H1 (cell line): Measurements from ENCODE around the gene KPNA4. TPM values are rescaled to one million over a fixed set of nuclear protein-coding genes. Genes with fewer than 3 reads are reported as not detected.

Experiments
- CTCF ChIA-PET: fragments of 300-600 bp; sonication (Branson Sonifier 250); formaldehyde crosslinking; loops from one replicate; lab custom pipeline; 2021; ENCODE audit not compliant: partially characterized antibody; lab: Charles Lee
- POLR2A ChIA-PET: fragments of 300-600 bp; sonication (Branson Sonifier 250); formaldehyde crosslinking; loops from one replicate; lab custom pipeline; 2021; ENCODE audit warnings: inconsistent platforms; ENCODE audit not compliant: partially characterized antibody; lab: Charles Lee
- DNase-seq, 2 experiments: peaks; one replicate each; pipeline versions ENCODE4 v3.0.0 to v3.0.0-alpha.2; 2010 to 2022; ENCODE audit warnings: low spot score in 2 of 2, low read depth in 1 of 2, mixed read lengths in 1 of 2
- FAIRE-seq: peaks from 2 replicates; lab custom pipeline; 2011; peaks lifted over from hg19 to GRCh38; lab: Jason Lieb, UNC
- H2AFZ ChIP-seq: 2 replicates; pipeline ENCODE4 v1.8.1; 2012; ENCODE audit warnings: low read length, inconsistent platforms
- H2AK5ac ChIP-seq: 2 replicates; pipeline ENCODE4 v1.6.1; 2013; ENCODE audit warnings: low read depth, low read length
- H2BK120ac ChIP-seq: replicated peaks from 2 replicates; pipeline ENCODE3; 2013; ENCODE audit warnings: low read depth, low read length, inconsistent platforms
- H2BK12ac ChIP-seq: 2 replicates; pipeline ENCODE4 v1.6.1; 2013; ENCODE audit warnings: low read depth, low read length
- H2BK15ac ChIP-seq: 2 replicates; pipeline ENCODE4 v1.6.1; 2013; ENCODE audit warnings: low read length
- H2BK20ac ChIP-seq: 2 replicates; pipeline ENCODE4 v1.6.1; 2013; ENCODE audit warnings: low read length
- H2BK5ac ChIP-seq: 2 replicates; pipeline ENCODE4 v1.6.1; 2013; ENCODE audit warnings: low read depth, low read length
- H3K14ac ChIP-seq: 2 replicates; pipeline ENCODE4 v1.6.1; 2013; ENCODE audit warnings: inconsistent platforms; ENCODE audit not compliant: insufficient read length
- H3K18ac ChIP-seq: 2 replicates; pipeline ENCODE4 v1.6.1; 2013; ENCODE audit warnings: low read length; ENCODE audit errors: extremely low read depth
- H3K23ac ChIP-seq: 2 replicates; pipeline ENCODE4 v1.6.1; 2013; ENCODE audit warnings: inconsistent platforms; ENCODE audit not compliant: insufficient read length
- H3K23me2 ChIP-seq: 2 replicates; pipeline ENCODE4 v1.6.1; 2013; ENCODE audit warnings: low read depth, low read length
- H3K27ac ChIP-seq: 2 replicates; pipeline ENCODE4 v1.6.1; 2011; ENCODE audit warnings: low read depth, low read length, inconsistent platforms
- H3K27me3 ChIP-seq, 4 experiments: replicated peaks in 1 of 4; 1 replicate in 1 of 4; 2 replicates in 3 of 4; pipeline versions ENCODE4 v1.6.1 to v1.8.1; 2011 to 2013; ENCODE audit warnings: low read length in 3 of 4, mild to moderate bottlenecking in 3 of 4, inconsistent platforms in 2 of 4, mixed read lengths in 2 of 4, moderate library complexity in 1 of 4; ENCODE audit not compliant: control insufficient read depth in 3 of 4, insufficient read depth in 3 of 4; ENCODE audit errors: extremely low read depth in 1 of 4
- H3K36me3 ChIP-seq, 4 experiments: 2 replicates each; pipeline versions ENCODE4 v1.6.1 to v1.8.1; 2011 to 2013; ENCODE audit warnings: mild to moderate bottlenecking in 4 of 4, low read length in 3 of 4, moderate library complexity in 2 of 4, control low read depth in 1 of 4, inconsistent platforms in 1 of 4; ENCODE audit not compliant: insufficient read depth in 4 of 4, control insufficient read depth in 2 of 4
- H3K4ac ChIP-seq: replicated peaks from 2 replicates; pipeline ENCODE3; 2013; ENCODE audit warnings: low read length, low read depth, mixed read lengths, inconsistent platforms; ENCODE audit not compliant: insufficient read length
- H3K4me1 ChIP-seq, 4 experiments: replicated peaks in 1 of 4; 1 replicate in 1 of 4; 2 replicates in 3 of 4; pipeline versions ENCODE4 v1.6.1 to v1.8.1; 2011 to 2013; ENCODE audit warnings: low read length in 3 of 4, inconsistent platforms in 2 of 4, mixed read lengths in 1 of 4; ENCODE audit not compliant: insufficient read depth in 4 of 4, control insufficient read depth in 3 of 4
- H3K4me2 ChIP-seq, 2 experiments: 2 replicates each; pipeline versions ENCODE4 v1.6.1 to v1.8.1; 2011 to 2013; ENCODE audit warnings: low read depth in 2 of 2, low read length in 2 of 2, control low read depth in 1 of 2, inconsistent platforms in 1 of 2, mild to moderate bottlenecking in 1 of 2; ENCODE audit not compliant: insufficient read depth in 1 of 2
- H3K4me3 ChIP-seq, 4 experiments: fragments of 200-600, 300-600 bp in 1 of 4; sonication (generic), shearing (Covaris generic), sonication (Bioruptor Twin) in 1 of 4; 2 replicates each; pipeline versions ENCODE4 v1.5.1 to v1.8.1; 2011 to 2016; ENCODE audit warnings: low read length in 4 of 4, low read depth in 3 of 4, control low read depth in 2 of 4, inconsistent platforms in 2 of 4, mild to moderate bottlenecking in 2 of 4, mixed read lengths in 1 of 4, moderate library complexity in 1 of 4; ENCODE audit not compliant: insufficient read depth in 2 of 4; ENCODE audit errors: extremely low read depth in 1 of 4
- H3K56ac ChIP-seq: replicated peaks from 2 replicates; pipeline ENCODE3; 2013; ENCODE audit warnings: low read depth, mild to moderate bottlenecking, mixed read lengths, low read length, inconsistent platforms; ENCODE audit not compliant: insufficient read length
- H3K79me1 ChIP-seq: 2 replicates; pipeline ENCODE4 v1.6.1; 2013; ENCODE audit warnings: low read depth, low read length, control low read depth
- H3K79me2 ChIP-seq, 2 experiments: 2 replicates each; pipeline versions ENCODE4 v1.6.1 to v1.8.1; 2012 to 2013; ENCODE audit warnings: low read length in 2 of 2, mild to moderate bottlenecking in 2 of 2, inconsistent platforms in 1 of 2; ENCODE audit not compliant: insufficient read depth in 2 of 2, control insufficient read depth in 1 of 2
- H3K9ac ChIP-seq, 4 experiments: replicated peaks in 1 of 4; 1 replicate in 1 of 4; 2 replicates in 3 of 4; pipeline versions ENCODE4 v1.6.1 to v1.8.1; 2011 to 2013; ENCODE audit warnings: low read depth in 3 of 4, low read length in 3 of 4, control low read depth in 2 of 4, mild to moderate bottlenecking in 2 of 4, moderate library complexity in 2 of 4, inconsistent platforms in 1 of 4; ENCODE audit errors: extremely low read depth in 1 of 4
- H3K9me3 ChIP-seq, 2 experiments: 2 replicates each; pipeline versions ENCODE4 v1.6.1 to v1.8.1; 2012 to 2013; ENCODE audit warnings: mild to moderate bottlenecking in 2 of 2, moderate library complexity in 2 of 2, control low read depth in 1 of 2, inconsistent platforms in 1 of 2, low read depth in 1 of 2, low read length in 1 of 2, mixed read lengths in 1 of 2; ENCODE audit not compliant: insufficient read depth in 2 of 2
- H4K20me1 ChIP-seq, 2 experiments: replicated peaks in 1 of 2; 2 replicates each; pipeline versions ENCODE3 to v1.8.1; 2011 to 2013; ENCODE audit warnings: inconsistent platforms in 2 of 2, low read length in 2 of 2, mild to moderate bottlenecking in 1 of 2; ENCODE audit not compliant: insufficient read depth in 2 of 2, control insufficient read depth in 1 of 2
- H4K5ac ChIP-seq: 2 replicates; pipeline ENCODE4 v1.6.1; 2013; ENCODE audit warnings: low read length, low read depth, mixed read lengths, inconsistent platforms; ENCODE audit not compliant: insufficient read length
- H4K8ac ChIP-seq: 2 replicates; pipeline ENCODE4 v1.8.0; 2013; ENCODE audit warnings: mild to moderate bottlenecking, moderate library complexity, low read length, inconsistent platforms; ENCODE audit not compliant: insufficient read depth; ENCODE audit errors: extremely low read depth
- H4K91ac ChIP-seq: replicated peaks from 2 replicates; pipeline ENCODE3; 2013; ENCODE audit warnings: low read length, mixed read lengths, inconsistent platforms; ENCODE audit not compliant: insufficient read length
- POLR2AphosphoS5 ChIP-seq: IDR thresholded peaks from 2 replicates; pipeline ENCODE4 v1.6.1; 2011; ENCODE audit warnings: low read depth, low read length
- RAD21 ChIP-seq, 2 experiments: IDR thresholded peaks in 1 of 2; conservative IDR thresholded peaks in 1 of 2; 2 replicates each; pipeline ENCODE4 v1.6.1; 2011; ENCODE audit warnings: low read depth in 2 of 2, low read length in 2 of 2, improper control_type of control experiment in 1 of 2, inconsistent platforms in 1 of 2, mild to moderate bottlenecking in 1 of 2, moderate library complexity in 1 of 2
- WGBS, 2 experiments: shearing (Covaris generic) in 1 of 2; methylation state at CpG; one replicate each; pipeline versions ENCODE4 v1.1.6 to v1.1.7; 2013 to 2015; ENCODE audit warnings: low lambda C conversion rate in 2 of 2, mixed read lengths in 2 of 2, inconsistent platforms in 1 of 2, low coverage in 1 of 2, missing lambda C conversion rate in 1 of 2; ENCODE audit not compliant: insufficient replicate concordance in 2 of 2, insufficient coverage in 1 of 2, insufficient read length in 1 of 2; ENCODE audit errors: extremely low coverage in 1 of 2, missing lambda C conversion rate in 1 of 2; 5-methylcytosine and 5-hydroxymethylcytosine counted together
- polyA plus RNA-seq, 7 experiments: library from polyadenylated mRNA; depleted of rRNA in 3 of 7; stranded (reverse) in 5 of 7; unstranded in 2 of 7; fragments of >200 nt in 5 of 7; fragments of 200-250 nt in 2 of 7; gene quantifications; 1 replicate in 5 of 7; 2 replicates in 1 of 7; 4 replicates in 1 of 7; pipeline versions ENCODE4 v1.2.1 to v1.2.3, GENCODE V29; 2011 to 2013; ENCODE audit warnings: missing spikeins in 2 of 7, mixed read lengths in 2 of 7
- total RNA-seq: library from RNA; stranded (reverse); fragmentation: NEBNext Ultra II Directional; extraction: Animal tissue kit (Norgen Biotek cat#: 25700); gene quantifications from 2 replicates; pipeline ENCODE4 v1.2.1, GENCODE V29; 2021

Gene KPNA4
- total and polyA plus RNA-seq, 2 of the 8 experiments (the other 6 are each of a cell fraction or from before 2014, with no cell fraction given), result 13.2 to 81.9 TPM

DNA sequence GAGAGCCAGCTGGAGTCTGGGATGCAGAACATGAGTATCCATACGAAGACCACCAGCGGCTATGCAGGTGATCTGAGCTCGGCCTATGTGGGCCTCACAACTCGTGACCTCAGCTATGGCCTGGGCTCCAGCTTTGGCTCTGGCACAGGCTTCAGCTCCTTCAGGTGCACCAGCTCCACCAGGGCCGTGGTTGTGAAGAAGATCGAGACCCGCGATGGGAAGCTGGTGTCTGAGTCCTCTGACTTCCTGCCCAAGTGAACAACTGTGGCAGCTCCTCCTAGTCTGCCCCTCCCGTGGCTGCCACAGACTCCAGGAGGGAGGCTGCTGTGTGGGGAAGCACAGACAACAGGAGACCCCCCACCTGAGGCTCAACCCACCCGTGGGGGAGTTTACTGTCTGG lies 3.6 kb upstream of the KPNA4 start:
- ChIA-PET POLR2A (interaction anchor here (1.0 kb wide), 1 partner anchor 14 kb away, joined by 3 read pairs; no protein-coding TSS in a partner anchor), CTCF (interaction anchor here (0.6 to 1.4 kb wide), 4 partner anchors 8 to 503 kb away, joined by 3 to 5 read pairs (median 4); no protein-coding TSS in a partner anchor)
- peaks cover 0 to 5% (median under 1%) of the 10 kb centered on the region in 4 experiments; a peak in 1 of 8 replicates for H3K36me3 ChIP-seq
- no peak overlapping the region for H3K4ac ChIP-seq
- no peak overlapping the region for H2BK15ac ChIP-seq
- no peak overlapping the region for H3K4me2 ChIP-seq
- H3K9ac ChIP-seq, result no peak overlapping the region
- no peak overlapping the region for H3K23ac ChIP-seq
- no peak overlapping the region for H3K56ac ChIP-seq
- FAIRE-seq (no peak), DNase-seq (no peak)
- H4K8ac ChIP-seq, result no peak overlapping the region
- no peak overlapping the region for H4K5ac ChIP-seq
- no peak overlapping the region for H3K14ac ChIP-seq
- TF ChIP-seq RAD21 (IDR thresholded peaks at IDR 0.05 in 1 of 2, conservative IDR thresholded peaks at IDR 0.05 in 1 of 2; ENCODE audit: low read depth in 2 of 2, low read length in 2 of 2), result no peak
- TF ChIP-seq POLR2AphosphoS5, result no peak
- 94% methylated on average over 9 of the region's 10 CpGs; no CpG with 5 or more reads in 1 of the 2 experiments for WGBS, 2 experiments
- no peak overlapping the region for H2BK12ac ChIP-seq
- H2AFZ ChIP-seq, result no peak overlapping the region
- no peaks in the 10 kb centered on the region; a peak in 3 of 7 replicates for H3K4me1 ChIP-seq
- no peaks in the 10 kb centered on the region for H3K27me3 ChIP-seq
- no peak overlapping the region for H2BK120ac ChIP-seq
- H3K9me3 ChIP-seq, result peaks cover 7 to 11% of the 10 kb centered on the region in 2 experiments; a peak in 2 of 4 replicates
- H2BK20ac ChIP-seq, result no peak overlapping the region
- peaks cover 2% of the 10 kb centered on the region in 2 experiments for H4K20me1 ChIP-seq
- H2AK5ac ChIP-seq, result no peak overlapping the region
- peaks cover 4 to 10% of the 10 kb centered on the region in 2 experiments for H3K79me2 ChIP-seq
- H3K27ac ChIP-seq, result no peak overlapping the region
- H3K23me2 ChIP-seq, result peaks cover 8% of the 10 kb centered on the region; the same call in 1 of the 2 replicates
- H3K4me3 ChIP-seq, result no peak overlapping the region
- no peak overlapping the region for H3K18ac ChIP-seq
- H4K91ac ChIP-seq, result no peak overlapping the region
- no peaks in the 10 kb centered on the region for H3K79me1 ChIP-seq
- no peak overlapping the region for H2BK5ac ChIP-seq
